ENCODE measurements around the gene KRT7.

Gene KRT7

GRCh38 chr12:52232674-52233461, at the start of gene KRT7:
TSS of gene KRT7 (plus strand) at chr12:52233243. CDS start at chr12:52233297, 54 bp downstream.
- H3K4me3 ChIP-seq (ENCODE audit: low read length) = peak within 1 kb of the TSS; percentile 46
- DNase-seq (ENCODE audit: low read depth) = peak; percentile 42
- 0 out of 2 replicates have a peak, but pooled peaks have one; percentile 7 for TF ChIP-seq CTCF (conservative IDR thresholded peaks at IDR 0.05; ENCODE audit: low read length)

GRCh38 chr12:52183544-52183910, 49.5 kb upstream of the KRT7 start:
- no peak for DNase-seq (ENCODE audit: low read depth)
- H3K4me3 ChIP-seq (ENCODE audit: low read length) = no peak overlapping the region
- no peak for TF ChIP-seq CTCF (conservative IDR thresholded peaks at IDR 0.05; ENCODE audit: low read length)

- DNase-seq (ENCODE audit: low read depth) = no peak
- TF ChIP-seq CTCF (conservative IDR thresholded peaks at IDR 0.05; ENCODE audit: low read length) = no peak
- no peak overlapping the region for H3K4me3 ChIP-seq (ENCODE audit: low read length)
Measured at GRCh38 chr12:52183971-52184370, 49.1 kb upstream of the KRT7 start.

- no peak for TF ChIP-seq CTCF (conservative IDR thresholded peaks at IDR 0.05; ENCODE audit: low read length)
- no peak overlapping the region for H3K4me3 ChIP-seq (ENCODE audit: low read length)
- DNase-seq (ENCODE audit: low read depth) = no peak
Measured at GRCh38 chr12:52184813-52185212, 48.2 kb upstream of the KRT7 start.

GRCh38 chr12:52185400-52185967, 47.6 kb upstream of the KRT7 start:
- no peak overlapping the region for H3K4me3 ChIP-seq (ENCODE audit: low read length)
- DNase-seq (ENCODE audit: low read depth) = no peak
- no peak for TF ChIP-seq CTCF (conservative IDR thresholded peaks at IDR 0.05; ENCODE audit: low read length)

GRCh38 chr12:52186118-52186840, 46.8 kb upstream of the KRT7 start:
- H3K4me3 ChIP-seq (ENCODE audit: low read length) = no peak overlapping the region
- DNase-seq (ENCODE audit: low read depth) = peak; percentile 83
- TF ChIP-seq CTCF (conservative IDR thresholded peaks at IDR 0.05; ENCODE audit: low read length) = 0 out of 2 replicates have a peak, but pooled peaks have one; percentile 7
